ENCODE data around the gene LAIR2.

DNA sequence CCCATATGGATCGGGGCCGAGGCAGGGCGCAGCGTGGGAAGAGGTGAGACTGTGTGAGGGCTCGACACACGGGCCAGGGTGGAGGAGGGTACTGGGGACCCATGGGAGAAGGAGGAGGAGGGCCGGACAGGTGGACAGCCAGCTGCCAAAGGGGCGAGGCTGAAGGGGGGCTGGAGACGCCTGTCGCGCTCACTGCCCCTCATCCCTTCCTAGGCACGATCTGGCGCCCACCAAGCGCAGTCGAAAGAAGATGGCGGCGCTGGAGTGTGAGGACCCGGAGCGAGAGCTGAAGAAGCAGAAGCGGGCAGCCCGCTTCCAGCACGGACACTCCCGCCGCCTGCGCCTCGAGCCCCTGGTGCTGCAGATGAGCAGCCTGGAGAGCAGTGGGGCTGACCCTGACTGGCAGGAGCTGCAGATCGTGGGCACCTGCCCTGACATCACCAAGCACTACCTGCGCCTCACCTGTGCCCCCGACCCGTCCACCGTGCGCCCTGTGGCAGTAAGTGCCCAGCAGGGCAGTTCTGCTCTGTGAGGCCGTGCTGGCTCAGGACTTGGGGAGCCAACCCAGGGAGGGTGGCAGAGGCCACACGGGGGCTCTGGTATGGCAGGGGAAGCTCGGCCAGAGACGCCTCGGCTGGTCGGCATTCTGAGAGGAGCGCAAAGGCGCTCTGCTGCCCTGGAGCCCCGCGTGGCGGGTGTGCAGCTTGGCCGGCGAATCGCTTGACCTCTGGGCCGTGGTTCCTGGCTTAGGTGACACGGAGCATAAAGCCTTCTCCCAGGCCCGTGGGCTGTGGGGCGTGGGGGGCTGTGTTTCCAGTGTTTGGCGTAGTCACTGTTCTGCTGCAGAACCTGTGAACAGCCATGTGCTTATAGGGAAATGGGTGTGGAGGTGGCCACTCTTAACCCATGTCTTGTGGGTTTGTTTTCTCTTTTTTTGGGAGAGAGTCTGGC is 45.9 kb upstream of the LAIR2 start:
- TF ChIP-seq, protein P1, sequence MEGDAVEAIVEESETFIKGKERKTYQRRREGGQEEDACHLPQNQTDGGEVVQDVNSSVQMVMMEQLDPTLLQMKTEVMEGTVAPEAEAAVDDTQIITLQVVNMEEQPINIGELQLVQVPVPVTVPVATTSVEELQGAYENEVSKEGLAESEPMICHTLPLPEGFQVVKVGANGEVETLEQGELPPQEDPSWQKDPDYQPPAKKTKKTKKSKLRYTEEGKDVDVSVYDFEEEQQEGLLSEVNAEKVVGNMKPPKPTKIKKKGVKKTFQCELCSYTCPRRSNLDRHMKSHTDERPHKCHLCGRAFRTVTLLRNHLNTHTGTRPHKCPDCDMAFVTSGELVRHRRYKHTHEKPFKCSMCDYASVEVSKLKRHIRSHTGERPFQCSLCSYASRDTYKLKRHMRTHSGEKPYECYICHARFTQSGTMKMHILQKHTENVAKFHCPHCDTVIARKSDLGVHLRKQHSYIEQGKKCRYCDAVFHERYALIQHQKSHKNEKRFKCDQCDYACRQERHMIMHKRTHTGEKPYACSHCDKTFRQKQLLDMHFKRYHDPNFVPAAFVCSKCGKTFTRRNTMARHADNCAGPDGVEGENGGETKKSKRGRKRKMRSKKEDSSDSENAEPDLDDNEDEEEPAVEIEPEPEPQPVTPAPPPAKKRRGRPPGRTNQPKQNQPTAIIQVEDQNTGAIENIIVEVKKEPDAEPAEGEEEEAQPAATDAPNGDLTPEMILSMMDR (conservative IDR thresholded peaks at IDR 0.05; ENCODE audit: low read depth in 2 of 2) = no peak
- TF ChIP-seq CREB1 (CRISPR knock-in tag; IDR thresholded peaks at IDR 0.05; ENCODE audit: low read depth) (no peak), EZH2 (IDR thresholded peaks at IDR 0.05; ENCODE audit: low read depth, unreplicated experiment) (no peak), EZH2phosphoT487 (IDR thresholded peaks at IDR 0.05; ENCODE audit: unreplicated experiment) (no peak), ZNF331 (CRISPR knock-in tag; IDR thresholded peaks at IDR 0.05; ENCODE audit: low read depth) (no peak), POLR2AphosphoS5 (IDR thresholded peaks at IDR 0.05; ENCODE audit: low read depth) (no peak), ZNF114 (CRISPR knock-in tag; IDR thresholded peaks at IDR 0.05) (no peak), STAT1 (IDR thresholded peaks at IDR 0.05; ENCODE audit: unreplicated experiment) (no peak), JUNB (IDR thresholded peaks at IDR 0.05; ENCODE audit: unreplicated experiment) (no peak), NANOG (IDR thresholded peaks at IDR 0.05; ENCODE audit: borderline replicate concordance) (no peak)
- TF ChIP-seq, protein P2, sequence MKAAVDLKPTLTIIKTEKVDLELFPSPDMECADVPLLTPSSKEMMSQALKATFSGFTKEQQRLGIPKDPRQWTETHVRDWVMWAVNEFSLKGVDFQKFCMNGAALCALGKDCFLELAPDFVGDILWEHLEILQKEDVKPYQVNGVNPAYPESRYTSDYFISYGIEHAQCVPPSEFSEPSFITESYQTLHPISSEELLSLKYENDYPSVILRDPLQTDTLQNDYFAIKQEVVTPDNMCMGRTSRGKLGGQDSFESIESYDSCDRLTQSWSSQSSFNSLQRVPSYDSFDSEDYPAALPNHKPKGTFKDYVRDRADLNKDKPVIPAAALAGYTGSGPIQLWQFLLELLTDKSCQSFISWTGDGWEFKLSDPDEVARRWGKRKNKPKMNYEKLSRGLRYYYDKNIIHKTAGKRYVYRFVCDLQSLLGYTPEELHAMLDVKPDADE (IDR thresholded peaks at IDR 0.05) = no peak
- TF ChIP-seq, protein P3, sequence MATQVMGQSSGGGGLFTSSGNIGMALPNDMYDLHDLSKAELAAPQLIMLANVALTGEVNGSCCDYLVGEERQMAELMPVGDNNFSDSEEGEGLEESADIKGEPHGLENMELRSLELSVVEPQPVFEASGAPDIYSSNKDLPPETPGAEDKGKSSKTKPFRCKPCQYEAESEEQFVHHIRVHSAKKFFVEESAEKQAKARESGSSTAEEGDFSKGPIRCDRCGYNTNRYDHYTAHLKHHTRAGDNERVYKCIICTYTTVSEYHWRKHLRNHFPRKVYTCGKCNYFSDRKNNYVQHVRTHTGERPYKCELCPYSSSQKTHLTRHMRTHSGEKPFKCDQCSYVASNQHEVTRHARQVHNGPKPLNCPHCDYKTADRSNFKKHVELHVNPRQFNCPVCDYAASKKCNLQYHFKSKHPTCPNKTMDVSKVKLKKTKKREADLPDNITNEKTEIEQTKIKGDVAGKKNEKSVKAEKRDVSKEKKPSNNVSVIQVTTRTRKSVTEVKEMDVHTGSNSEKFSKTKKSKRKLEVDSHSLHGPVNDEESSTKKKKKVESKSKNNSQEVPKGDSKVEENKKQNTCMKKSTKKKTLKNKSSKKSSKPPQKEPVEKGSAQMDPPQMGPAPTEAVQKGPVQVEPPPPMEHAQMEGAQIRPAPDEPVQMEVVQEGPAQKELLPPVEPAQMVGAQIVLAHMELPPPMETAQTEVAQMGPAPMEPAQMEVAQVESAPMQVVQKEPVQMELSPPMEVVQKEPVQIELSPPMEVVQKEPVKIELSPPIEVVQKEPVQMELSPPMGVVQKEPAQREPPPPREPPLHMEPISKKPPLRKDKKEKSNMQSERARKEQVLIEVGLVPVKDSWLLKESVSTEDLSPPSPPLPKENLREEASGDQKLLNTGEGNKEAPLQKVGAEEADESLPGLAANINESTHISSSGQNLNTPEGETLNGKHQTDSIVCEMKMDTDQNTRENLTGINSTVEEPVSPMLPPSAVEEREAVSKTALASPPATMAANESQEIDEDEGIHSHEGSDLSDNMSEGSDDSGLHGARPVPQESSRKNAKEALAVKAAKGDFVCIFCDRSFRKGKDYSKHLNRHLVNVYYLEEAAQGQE (IDR thresholded peaks at IDR 0.05; ENCODE audit: unreplicated experiment) = no peak
